GM23338 (cell line): ENCODE results near the gene EDAR. TPM values are rescaled to one million over a fixed set of nuclear protein-coding genes. Genes with fewer than 3 reads are reported as not detected.

ENCODE experiments used
- ATAC-seq: fragments of 200-7000 bp; cut with Tn5 transposase; 3 replicates; pipeline ENCODE4 v1.9.1; 2020
- DNase-seq: peaks from one replicate; pipeline ENCODE4 v3.0.0-alpha.2; 2015; ENCODE audit warnings: low spot score
- H2AFZ ChIP-seq: fragments of 200-600 bp; sonication (generic); 2 replicates; pipeline ENCODE4 v1.8.0; 2016; ENCODE audit warnings: antibody characterized with exemption, mild to moderate bottlenecking, moderate library complexity
- H3F3A ChIP-seq: fragments of 200-600 bp; sonication (generic); replicated peaks from 2 replicates; pipeline ENCODE4 v1.8.0; 2017; ENCODE audit warnings: antibody characterized with exemption, mixed run types, low read depth
- H3K27ac ChIP-seq: fragments of 200-600 bp; sonication (generic); 2 replicates; pipeline ENCODE4 v1.6.1; 2016; ENCODE audit warnings: low read depth
- H3K27me3 ChIP-seq: fragments of 200-600 bp; sonication (generic); 2 replicates; pipeline ENCODE4 v1.8.0; 2016; ENCODE audit warnings: mild to moderate bottlenecking, mixed run types, moderate library complexity; ENCODE audit not compliant: insufficient read depth
- H3K36me3 ChIP-seq: fragments of 200-600 bp; sonication (generic); 2 replicates; pipeline ENCODE4 v1.8.0; 2016; ENCODE audit warnings: mild to moderate bottlenecking; ENCODE audit not compliant: insufficient read depth
- H3K4me1 ChIP-seq: fragments of 200-600 bp; sonication (generic); 2 replicates; pipeline ENCODE4 v1.8.0; 2016; ENCODE audit warnings: mild to moderate bottlenecking, moderate library complexity; ENCODE audit not compliant: insufficient read depth
- H3K4me2 ChIP-seq: fragments of 200-600 bp; sonication (generic); 2 replicates; pipeline ENCODE4 v1.7.1; 2017; ENCODE audit warnings: mixed run types
- H3K4me3 ChIP-seq: fragments of 200-600 bp; sonication (generic); 2 replicates; pipeline ENCODE4 v1.6.1; 2016; ENCODE audit warnings: mixed run types
- H3K79me2 ChIP-seq: fragments of 200-600 bp; sonication (generic); replicated peaks from 2 replicates; pipeline ENCODE4 v1.8.0; 2017; ENCODE audit warnings: mild to moderate bottlenecking; ENCODE audit not compliant: insufficient read depth
- H3K9me2 ChIP-seq: fragments of 200-600 bp; sonication (generic); 2 replicates; pipeline ENCODE4 v1.8.0; 2017; ENCODE audit not compliant: insufficient read depth
- H4K20me1 ChIP-seq: fragments of 200-600 bp; sonication (generic); replicated peaks from 2 replicates; pipeline ENCODE4 v1.8.0; 2017; ENCODE audit warnings: mild to moderate bottlenecking; ENCODE audit not compliant: insufficient read depth
- H3K27ac Mint-ChIP-seq: 2 replicates; pipeline ENCODE4 v1.8.0; 2020; ENCODE audit warnings: inconsistent platforms, mild to moderate bottlenecking, moderate library complexity, mixed read lengths
- H3K27me3 Mint-ChIP-seq: 3 replicates; pipeline ENCODE4 v1.8.0; 2022; ENCODE audit warnings: low read depth, mild to moderate bottlenecking, moderate library complexity, mixed read lengths, inconsistent platforms; ENCODE audit not compliant: insufficient read depth, poor library complexity
- H3K36me3 Mint-ChIP-seq: 3 replicates; pipeline ENCODE4 v1.8.0; 2021; ENCODE audit warnings: low read depth, mild to moderate bottlenecking, inconsistent platforms, moderate library complexity, mixed read lengths
- H3K4me1 Mint-ChIP-seq: 3 replicates; pipeline ENCODE4 v1.8.0; 2020; ENCODE audit warnings: mild to moderate bottlenecking, inconsistent platforms, mixed read lengths
- H3K4me3 Mint-ChIP-seq: 3 replicates; pipeline ENCODE4 v1.8.0; 2021; ENCODE audit warnings: moderate library complexity, mild to moderate bottlenecking, inconsistent platforms, mixed read lengths
- H3K9me3 Mint-ChIP-seq: 3 replicates; pipeline ENCODE4 v1.8.0; 2020; ENCODE audit warnings: moderate library complexity, mild to moderate bottlenecking, inconsistent platforms, mixed read lengths
- CTCF ChIP-seq, 2 experiments: fragments of 200-600 bp in 1 of 2; sonication (generic) in 1 of 2; conservative IDR thresholded peaks; 2 replicates each; pipeline versions ENCODE4 v1.5.1 to v1.6.1; 2016 to 2017; ENCODE audit warnings: antibody characterized with exemption in 2 of 2, low read depth in 2 of 2, mild to moderate bottlenecking in 2 of 2, moderate library complexity in 1 of 2
- ETS1 ChIP-seq: IDR thresholded peaks from 2 replicates; pipeline ENCODE4 v1.6.1; 2016; ENCODE audit warnings: antibody characterized with exemption
- EZH2 ChIP-seq: fragments of 200-600 bp; sonication (generic); IDR thresholded peaks from one replicate; pipeline ENCODE4 v1.8.0; 2017; ENCODE audit warnings: antibody characterized with exemption, mild to moderate bottlenecking, low read depth; ENCODE audit not compliant: unreplicated experiment
- EZH2phosphoT487 ChIP-seq: fragments of 200-600 bp; sonication (generic); IDR thresholded peaks from one replicate; pipeline ENCODE4 v1.8.1; 2018; ENCODE audit warnings: antibody characterized with exemption; ENCODE audit not compliant: unreplicated experiment
- JUNB ChIP-seq: IDR thresholded peaks from one replicate; pipeline ENCODE4 v1.6.1; 2016; ENCODE audit warnings: antibody characterized with exemption; ENCODE audit not compliant: unreplicated experiment
- NANOG ChIP-seq: IDR thresholded peaks from 2 replicates; pipeline ENCODE4 v1.6.1; 2016; ENCODE audit warnings: antibody characterized with exemption, borderline replicate concordance
- POLR2AphosphoS5 ChIP-seq: IDR thresholded peaks from 2 replicates; pipeline ENCODE4 v1.6.1; 2016; ENCODE audit warnings: antibody characterized with exemption, low read depth
- STAT1 ChIP-seq: IDR thresholded peaks from one replicate; pipeline ENCODE4 v1.6.1; 2016; ENCODE audit warnings: antibody characterized with exemption; ENCODE audit not compliant: unreplicated experiment
- ZNF331 ChIP-seq: fragments of 250-450 bp; sonication (Bioruptor Pico); IDR thresholded peaks from 2 replicates; pipeline ENCODE4 v1.5.0; 2020; ENCODE audit warnings: low read depth, mild to moderate bottlenecking, moderate library complexity
- polyA plus RNA-seq: library from polyadenylated mRNA; unstranded; fragments of >200 nt; fragmentation: Nextera tagmentation; extraction: Ambion mirVana; gene quantifications from 2 replicates; pipeline ENCODE4 v1.2.1, GENCODE V29; 2016
- total RNA-seq: library from RNA; depleted of rRNA; stranded (reverse); fragments of >200 nt; shearing (Covaris generic); gene quantifications from 2 replicates; pipeline ENCODE4 v1.2.3, GENCODE V29; 2014
- TF ChIP-seq, protein P1 (sequence below): IDR thresholded peaks from one replicate; pipeline ENCODE4 v1.6.1; 2018; ENCODE audit warnings: antibody characterized with exemption; ENCODE audit not compliant: unreplicated experiment
- TF ChIP-seq, protein P2 (sequence below): fragments of 250-450 bp; sonication (Bioruptor Pico); IDR thresholded peaks from 2 replicates; pipeline ENCODE4 v1.5.0; 2020; ENCODE audit warnings: mild to moderate bottlenecking, moderate library complexity

The EDAR gene
- total and polyA plus RNA-seq, 2 experiments from 2014 or later = not detected

GRCh38 chr2:108869542-108869941 lies 119.5 kb downstream of the EDAR start:
- H4K20me1 ChIP-seq = no peaks in the 10 kb centered on the region
- TF ChIP-seq CTCF (conservative IDR thresholded peaks at IDR 0.05; ENCODE audit: low read depth in 2 of 2) = no peak
- no peak for TF ChIP-seq ETS1
- TF ChIP-seq JUNB = no peak
- no peak for TF ChIP-seq EZH2
- no peak for TF ChIP-seq POLR2AphosphoS5
- no peak for TF ChIP-seq NANOG
- TF ChIP-seq ZNF331 = no peak
- TF ChIP-seq, protein P1, sequence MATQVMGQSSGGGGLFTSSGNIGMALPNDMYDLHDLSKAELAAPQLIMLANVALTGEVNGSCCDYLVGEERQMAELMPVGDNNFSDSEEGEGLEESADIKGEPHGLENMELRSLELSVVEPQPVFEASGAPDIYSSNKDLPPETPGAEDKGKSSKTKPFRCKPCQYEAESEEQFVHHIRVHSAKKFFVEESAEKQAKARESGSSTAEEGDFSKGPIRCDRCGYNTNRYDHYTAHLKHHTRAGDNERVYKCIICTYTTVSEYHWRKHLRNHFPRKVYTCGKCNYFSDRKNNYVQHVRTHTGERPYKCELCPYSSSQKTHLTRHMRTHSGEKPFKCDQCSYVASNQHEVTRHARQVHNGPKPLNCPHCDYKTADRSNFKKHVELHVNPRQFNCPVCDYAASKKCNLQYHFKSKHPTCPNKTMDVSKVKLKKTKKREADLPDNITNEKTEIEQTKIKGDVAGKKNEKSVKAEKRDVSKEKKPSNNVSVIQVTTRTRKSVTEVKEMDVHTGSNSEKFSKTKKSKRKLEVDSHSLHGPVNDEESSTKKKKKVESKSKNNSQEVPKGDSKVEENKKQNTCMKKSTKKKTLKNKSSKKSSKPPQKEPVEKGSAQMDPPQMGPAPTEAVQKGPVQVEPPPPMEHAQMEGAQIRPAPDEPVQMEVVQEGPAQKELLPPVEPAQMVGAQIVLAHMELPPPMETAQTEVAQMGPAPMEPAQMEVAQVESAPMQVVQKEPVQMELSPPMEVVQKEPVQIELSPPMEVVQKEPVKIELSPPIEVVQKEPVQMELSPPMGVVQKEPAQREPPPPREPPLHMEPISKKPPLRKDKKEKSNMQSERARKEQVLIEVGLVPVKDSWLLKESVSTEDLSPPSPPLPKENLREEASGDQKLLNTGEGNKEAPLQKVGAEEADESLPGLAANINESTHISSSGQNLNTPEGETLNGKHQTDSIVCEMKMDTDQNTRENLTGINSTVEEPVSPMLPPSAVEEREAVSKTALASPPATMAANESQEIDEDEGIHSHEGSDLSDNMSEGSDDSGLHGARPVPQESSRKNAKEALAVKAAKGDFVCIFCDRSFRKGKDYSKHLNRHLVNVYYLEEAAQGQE = no peak
- TF ChIP-seq STAT1 = no peak
- no peak for TF ChIP-seq EZH2phosphoT487
- TF ChIP-seq, protein P2, sequence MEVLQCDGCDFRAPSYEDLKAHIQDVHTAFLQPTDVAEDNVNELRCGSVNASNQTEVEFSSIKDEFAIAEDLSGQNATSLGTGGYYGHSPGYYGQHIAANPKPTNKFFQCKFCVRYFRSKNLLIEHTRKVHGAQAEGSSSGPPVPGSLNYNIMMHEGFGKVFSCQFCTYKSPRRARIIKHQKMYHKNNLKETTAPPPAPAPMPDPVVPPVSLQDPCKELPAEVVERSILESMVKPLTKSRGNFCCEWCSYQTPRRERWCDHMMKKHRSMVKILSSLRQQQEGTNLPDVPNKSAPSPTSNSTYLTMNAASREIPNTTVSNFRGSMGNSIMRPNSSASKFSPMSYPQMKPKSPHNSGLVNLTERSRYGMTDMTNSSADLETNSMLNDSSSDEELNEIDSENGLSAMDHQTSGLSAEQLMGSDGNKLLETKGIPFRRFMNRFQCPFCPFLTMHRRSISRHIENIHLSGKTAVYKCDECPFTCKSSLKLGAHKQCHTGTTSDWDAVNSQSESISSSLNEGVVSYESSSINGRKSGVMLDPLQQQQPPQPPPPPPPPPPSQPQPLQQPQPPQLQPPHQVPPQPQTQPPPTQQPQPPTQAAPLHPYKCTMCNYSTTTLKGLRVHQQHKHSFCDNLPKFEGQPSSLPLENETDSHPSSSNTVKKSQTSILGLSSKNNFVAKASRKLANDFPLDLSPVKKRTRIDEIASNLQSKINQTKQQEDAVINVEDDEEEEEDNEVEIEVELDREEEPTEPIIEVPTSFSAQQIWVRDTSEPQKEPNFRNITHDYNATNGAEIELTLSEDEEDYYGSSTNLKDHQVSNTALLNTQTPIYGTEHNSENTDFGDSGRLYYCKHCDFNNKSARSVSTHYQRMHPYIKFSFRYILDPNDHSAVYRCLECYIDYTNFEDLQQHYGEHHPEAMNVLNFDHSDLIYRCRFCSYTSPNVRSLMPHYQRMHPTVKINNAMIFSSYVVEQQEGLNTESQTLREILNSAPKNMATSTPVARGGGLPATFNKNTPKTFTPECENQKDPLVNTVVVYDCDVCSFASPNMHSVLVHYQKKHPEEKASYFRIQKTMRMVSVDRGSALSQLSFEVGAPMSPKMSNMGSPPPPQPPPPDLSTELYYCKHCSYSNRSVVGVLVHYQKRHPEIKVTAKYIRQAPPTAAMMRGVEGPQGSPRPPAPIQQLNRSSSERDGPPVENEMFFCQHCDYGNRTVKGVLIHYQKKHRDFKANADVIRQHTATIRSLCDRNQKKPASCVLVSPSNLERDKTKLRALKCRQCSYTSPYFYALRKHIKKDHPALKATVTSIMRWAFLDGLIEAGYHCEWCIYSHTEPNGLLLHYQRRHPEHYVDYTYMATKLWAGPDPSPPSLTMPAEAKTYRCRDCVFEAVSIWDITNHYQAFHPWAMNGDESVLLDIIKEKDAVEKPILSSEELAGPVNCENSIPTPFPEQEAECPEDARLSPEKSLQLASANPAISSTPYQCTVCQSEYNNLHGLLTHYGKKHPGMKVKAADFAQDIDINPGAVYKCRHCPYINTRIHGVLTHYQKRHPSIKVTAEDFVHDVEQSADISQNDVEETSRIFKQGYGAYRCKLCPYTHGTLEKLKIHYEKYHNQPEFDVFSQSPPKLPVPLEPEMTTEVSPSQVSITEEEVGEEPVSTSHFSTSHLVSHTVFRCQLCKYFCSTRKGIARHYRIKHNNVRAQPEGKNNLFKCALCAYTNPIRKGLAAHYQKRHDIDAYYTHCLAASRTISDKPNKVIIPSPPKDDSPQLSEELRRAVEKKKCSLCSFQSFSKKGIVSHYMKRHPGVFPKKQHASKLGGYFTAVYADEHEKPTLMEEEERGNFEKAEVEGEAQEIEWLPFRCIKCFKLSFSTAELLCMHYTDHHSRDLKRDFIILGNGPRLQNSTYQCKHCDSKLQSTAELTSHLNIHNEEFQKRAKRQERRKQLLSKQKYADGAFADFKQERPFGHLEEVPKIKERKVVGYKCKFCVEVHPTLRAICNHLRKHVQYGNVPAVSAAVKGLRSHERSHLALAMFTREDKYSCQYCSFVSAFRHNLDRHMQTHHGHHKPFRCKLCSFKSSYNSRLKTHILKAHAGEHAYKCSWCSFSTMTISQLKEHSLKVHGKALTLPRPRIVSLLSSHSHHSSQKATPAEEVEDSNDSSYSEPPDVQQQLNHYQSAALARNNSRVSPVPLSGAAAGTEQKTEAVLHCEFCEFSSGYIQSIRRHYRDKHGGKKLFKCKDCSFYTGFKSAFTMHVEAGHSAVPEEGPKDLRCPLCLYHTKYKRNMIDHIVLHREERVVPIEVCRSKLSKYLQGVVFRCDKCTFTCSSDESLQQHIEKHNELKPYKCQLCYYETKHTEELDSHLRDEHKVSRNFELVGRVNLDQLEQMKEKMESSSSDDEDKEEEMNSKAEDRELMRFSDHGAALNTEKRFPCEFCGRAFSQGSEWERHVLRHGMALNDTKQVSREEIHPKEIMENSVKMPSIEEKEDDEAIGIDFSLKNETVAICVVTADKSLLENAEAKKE = no peak
- no peaks in the 10 kb centered on the region for H3F3A ChIP-seq
- no peak for DNase-seq
- H3K4me3 ChIP-seq = no peak overlapping the region
- no peak for ATAC-seq
- no peak overlapping the region for H2AFZ ChIP-seq
- peaks cover 4% of the 10 kb centered on the region; the same call in 1 of the 2 replicates for H3K36me3 ChIP-seq
- H3K4me2 ChIP-seq = no peak overlapping the region
- Mint-ChIP-seq H3K4me1 (peaks cover 5% of the 10 kb centered on the region; the same call in 2 of the 3 replicates), H3K9me3 (no peaks in the 10 kb centered on the region), H3K27ac (no peak overlapping the region; the same call in 1 of the 2 replicates), H3K4me3 (no peak overlapping the region), H3K36me3 (peaks cover 32% of the 10 kb centered on the region), H3K27me3 (no peaks in the 10 kb centered on the region)
- no peaks in the 10 kb centered on the region for H3K9me2 ChIP-seq
- no peaks in the 10 kb centered on the region for H3K79me2 ChIP-seq
- no peaks in the 10 kb centered on the region for H3K4me1 ChIP-seq
- H3K27me3 ChIP-seq = no peaks in the 10 kb centered on the region
- no peak overlapping the region for H3K27ac ChIP-seq
